CD1c-positive myeloid dendritic cell (primary cell): ENCODE data around the gene MYO18B.

Experiments used
- DNase-seq: peaks from one replicate; pipeline ENCODE4 v3.0.0-alpha.2; 2016; ENCODE audit errors: extremely low spot score

MYO18B gene

GRCh38 chr22:25987948-25988347 lies 246.0 kb downstream of the MYO18B start:
- peak; percentile 1 for DNase-seq

- DNase-seq, result no peak
Observed at GRCh38 chr22:25990940-25991339, 249.0 kb downstream of the MYO18B start.

- no peak for DNase-seq
Observed at GRCh38 chr22:25992331-25992730, 250.3 kb downstream of the MYO18B start.

GRCh38 chr22:25996669-25997068 lies 254.7 kb downstream of the MYO18B start:
- no peak for DNase-seq

GRCh38 chr22:25997886-25998775 lies 256.1 kb downstream of the MYO18B start:
- no peak for DNase-seq

GRCh38 chr22:26002456-26002855 lies 260.5 kb downstream of the MYO18B start:
- DNase-seq, result no peak

GRCh38 chr22:26004477-26004876 lies 262.5 kb downstream of the MYO18B start:
- DNase-seq, result no peak

- DNase-seq, result no peak
Observed at GRCh38 chr22:26008587-26008986, 266.6 kb downstream of the MYO18B start.

GRCh38 chr22:26016916-26017315 lies 274.9 kb downstream of the MYO18B start:
- DNase-seq, result no peak

- DNase-seq, result no peak
Observed at GRCh38 chr22:26017932-26018331, 275.9 kb downstream of the MYO18B start.

- DNase-seq, result no peak
Observed at GRCh38 chr22:26019596-26019995, 277.6 kb downstream of the MYO18B start.

- no peak for DNase-seq
Observed at GRCh38 chr22:26021516-26021915, 279.5 kb downstream of the MYO18B start.

- no peak for DNase-seq
Observed at GRCh38 chr22:26023104-26023775, 281.3 kb downstream of the MYO18B start.

- no peak for DNase-seq
Observed at GRCh38 chr22:26025626-26026025, 283.6 kb downstream of the MYO18B start.

GRCh38 chr22:26027341-26027740 lies 285.4 kb downstream of the MYO18B start:
- DNase-seq, result no peak

- DNase-seq, result no peak
Observed at GRCh38 chr22:26031641-26032040, 289.7 kb downstream of the MYO18B start.

- DNase-seq, result no peak
Observed at GRCh38 chr22:26033071-26033470, 291.1 kb downstream of the MYO18B start.

GRCh38 chr22:26033586-26033985 lies 291.6 kb downstream of the MYO18B start:
- DNase-seq, result no peak

GRCh38 chr22:26035523-26035922 lies 293.5 kb downstream of the MYO18B start:
- DNase-seq, result no peak

GRCh38 chr22:26038365-26038764 lies 296.4 kb downstream of the MYO18B start:
- DNase-seq, result no peak

- no peak for DNase-seq
Observed at GRCh38 chr22:26041931-26042330, 299.9 kb downstream of the MYO18B start.

- no peak for DNase-seq
Observed at GRCh38 chr22:26043031-26043430, 301.0 kb downstream of the MYO18B start.

GRCh38 chr22:26045051-26045450 lies 303.1 kb downstream of the MYO18B start:
- DNase-seq, result no peak
